Endometrial microvascular endothelial cells (primary cell): ENCODE data around the gene DGKG. TPM values are rescaled to one million over a fixed set of nuclear protein-coding genes. Genes with fewer than 3 reads are reported as not detected.

Source experiments
- in situ Hi-C: cut with HindIII; loops from 2 replicates; pipeline ENCODE4 v1.10.0; 2017; ENCODE audit warnings: low sequenced_read_pairs, low pct_unique_long_range_greater_than_20kb; ENCODE audit errors: inconsistent ontology term
- total RNA-seq: library from RNA; depleted of rRNA; stranded (reverse); fragments of >200 nt; gene quantifications from one replicate; pipeline ENCODE4 v1.2.3, GENCODE V29; 2015; ENCODE audit errors: inconsistent ontology term

Gene DGKG
- total RNA-seq, 1 donor from 2014 or later: 1.7 TPM

GRCh38 chr3:186193534-186194450 lies 168.2 kb downstream of the DGKG start:
- in situ Hi-C loops: no loop called here

- in situ Hi-C loops: no loop called here
Observed at GRCh38 chr3:186192823-186193222, 169.2 kb downstream of the DGKG start.

DNA sequence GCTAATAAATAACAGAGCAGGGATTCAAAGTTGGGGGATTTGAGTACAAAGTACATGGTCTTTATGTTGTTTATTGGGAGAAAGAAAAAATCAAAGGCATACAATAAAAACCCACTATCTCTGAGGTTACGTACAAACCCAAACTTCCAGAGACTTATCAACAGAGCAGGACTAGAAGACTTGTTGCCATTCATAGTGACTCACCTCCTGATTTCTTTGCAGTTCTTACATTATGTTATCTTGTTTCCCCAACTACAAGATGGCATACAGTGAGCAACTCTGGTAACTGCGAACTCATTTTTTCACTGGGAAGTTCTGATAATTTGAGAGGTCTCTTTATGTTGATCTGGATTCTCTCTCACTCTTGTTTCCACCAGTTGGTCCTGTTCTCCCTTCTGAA lies 172.5 kb downstream of the DGKG start:
- in situ Hi-C loops: no loop called here

DNA sequence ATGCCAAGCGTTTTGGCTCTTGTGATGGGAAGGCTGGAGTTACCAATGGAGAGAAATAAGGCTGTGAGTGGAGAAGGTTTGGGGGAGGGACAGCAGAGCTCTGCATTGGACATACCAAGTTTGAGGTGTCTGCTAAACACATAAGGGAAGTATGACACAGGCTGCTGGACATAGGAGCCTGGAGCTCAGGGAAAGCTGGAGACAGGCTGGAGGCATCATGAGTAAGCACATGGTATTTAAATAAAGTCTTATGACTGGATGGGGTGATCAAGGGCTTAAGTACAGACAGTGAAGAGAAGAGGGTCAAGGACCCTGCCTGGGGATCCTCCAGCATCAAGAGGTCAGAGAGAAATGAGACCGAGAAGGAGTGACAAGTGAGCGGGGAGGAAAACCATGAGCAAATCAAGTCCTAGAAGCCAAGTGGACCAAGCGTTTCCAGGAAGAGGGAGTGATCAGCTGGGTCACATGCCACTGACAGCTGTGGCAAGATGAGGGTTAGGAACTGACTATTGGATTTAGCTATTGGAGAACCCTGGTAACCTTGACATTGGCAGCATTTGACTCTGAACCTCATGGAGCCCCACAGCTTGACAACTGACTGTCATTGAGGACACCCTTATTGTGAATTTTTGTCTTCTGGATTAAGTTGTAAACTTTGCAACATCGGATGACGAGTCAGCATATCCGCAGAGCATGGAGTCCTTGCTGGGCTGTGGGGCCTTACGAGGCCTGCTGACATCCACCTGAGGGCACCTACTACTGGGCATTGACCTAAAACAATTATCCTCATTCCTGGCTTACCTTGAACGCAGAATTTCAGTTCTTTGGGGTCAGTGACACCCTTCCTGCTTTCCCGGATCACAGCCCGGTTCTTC lies 174.4 kb downstream of the DGKG start:
- in situ Hi-C loops: no loop called here

DNA sequence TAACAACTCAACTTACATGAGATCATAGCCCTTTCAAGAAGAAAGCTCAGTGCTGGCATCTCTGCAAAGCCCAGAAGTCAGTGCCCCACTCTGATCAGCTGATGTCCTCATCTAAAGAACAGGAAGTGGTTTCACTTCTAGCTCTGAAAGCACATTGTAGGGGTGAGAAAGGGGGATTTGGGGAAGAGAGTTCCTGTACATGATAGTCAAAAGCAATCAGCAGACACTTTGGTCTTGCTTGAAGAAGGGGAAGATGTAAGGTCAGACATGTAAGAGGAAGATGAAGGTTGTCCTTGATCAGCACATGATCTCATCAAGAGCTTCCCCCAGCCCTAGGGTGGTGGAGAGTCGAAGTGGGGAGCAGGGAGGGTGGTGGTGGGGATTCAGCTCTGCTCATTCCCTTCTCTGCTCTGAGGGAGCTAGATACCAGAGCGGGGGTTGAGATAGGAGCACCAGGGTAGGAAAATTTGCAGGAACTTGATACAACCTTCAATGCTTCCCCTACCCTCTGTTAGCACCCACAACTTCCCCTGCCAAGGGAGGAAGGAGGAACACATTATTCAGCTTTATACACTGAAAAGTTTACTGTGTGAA lies 176.7 kb downstream of the DGKG start:
- in situ Hi-C loops: no loop called here

- in situ Hi-C loops: no loop called here
Observed at GRCh38 chr3:186184021-186184420, 178.0 kb downstream of the DGKG start.

GRCh38 chr3:186182850-186183249 lies 179.2 kb downstream of the DGKG start:
- in situ Hi-C loops: no loop called here

- in situ Hi-C loops: no loop called here
Observed at GRCh38 chr3:186181901-186182300, 180.1 kb downstream of the DGKG start.

GRCh38 chr3:186180891-186181481 lies 181.0 kb downstream of the DGKG start:
- in situ Hi-C loops: no loop called here

- in situ Hi-C loops: no loop called here
Observed at GRCh38 chr3:186180151-186180550, 181.9 kb downstream of the DGKG start.

DNA sequence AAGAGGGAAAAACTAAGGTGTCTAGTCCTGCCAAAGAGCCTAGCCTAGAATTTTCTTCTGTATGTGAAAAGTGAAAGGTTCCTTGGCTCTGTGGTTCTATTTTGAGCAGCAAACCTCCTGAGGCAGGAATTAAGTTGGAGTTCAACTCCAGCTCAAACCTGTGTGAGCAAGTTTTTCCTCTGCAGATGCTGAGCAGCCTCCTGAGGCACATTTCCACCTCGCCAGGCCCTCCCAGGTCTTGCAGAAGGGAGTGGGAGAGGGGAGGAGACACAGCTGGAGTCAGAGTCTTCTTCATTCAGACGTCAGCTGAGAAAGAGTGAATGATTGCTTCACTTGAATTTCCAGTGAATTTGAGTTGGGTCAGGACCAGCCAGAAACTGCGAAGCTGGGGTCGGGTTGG lies 183.6 kb downstream of the DGKG start:
- in situ Hi-C loops: no loop called here

- in situ Hi-C loops: no loop called here
Observed at GRCh38 chr3:186176373-186176990, 185.6 kb downstream of the DGKG start.

DNA sequence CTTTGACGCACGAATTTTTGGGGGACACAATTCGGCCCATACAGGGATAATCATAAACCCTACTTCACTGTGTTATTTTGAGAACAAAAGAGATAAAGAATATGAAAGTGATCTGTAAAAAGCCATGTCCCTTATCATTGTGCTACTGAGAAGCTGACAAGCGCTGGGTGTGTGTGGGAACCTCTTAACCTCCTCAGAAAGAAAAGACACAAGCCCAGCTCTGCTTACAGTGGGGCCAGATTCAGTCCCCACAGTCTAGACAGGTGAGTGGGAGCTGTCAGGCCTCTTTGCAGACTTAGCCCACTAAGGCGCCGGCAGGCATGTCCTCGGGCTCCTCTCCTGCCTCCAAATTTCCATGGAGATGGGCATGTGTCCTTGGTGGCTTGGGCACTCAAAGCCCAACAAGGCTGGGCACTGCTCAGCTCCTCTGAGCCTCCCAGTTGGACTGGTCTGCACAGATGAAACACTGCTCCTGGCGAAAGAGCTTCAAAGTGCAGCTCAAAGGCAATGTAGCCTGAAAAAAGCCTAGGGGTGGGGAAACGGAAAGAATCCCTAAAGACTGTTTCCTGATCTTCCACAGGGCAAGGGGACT lies 188.7 kb downstream of the DGKG start:
- in situ Hi-C loops: no loop called here

GRCh38 chr3:186172353-186172752 lies 189.7 kb downstream of the DGKG start:
- in situ Hi-C loops: no loop called here

DNA sequence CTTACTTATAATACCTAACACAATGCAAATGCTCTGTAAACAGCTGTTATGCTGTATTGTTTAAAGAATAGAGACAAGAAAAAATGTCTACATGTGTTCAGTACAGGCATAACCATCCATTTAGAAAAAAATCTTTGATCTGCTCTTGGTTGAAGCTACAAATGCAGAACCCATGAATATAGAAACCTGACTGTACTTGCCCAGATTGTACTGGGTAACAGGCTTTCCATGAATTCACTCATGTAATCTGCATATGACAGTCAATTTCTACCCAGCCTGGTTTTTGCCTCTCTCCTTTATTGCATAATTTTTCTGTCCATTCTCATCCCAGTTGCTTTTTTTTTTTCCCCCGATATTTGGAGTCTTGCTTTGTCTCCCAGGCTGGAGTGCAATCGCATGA lies 190.5 kb downstream of the DGKG start:
- in situ Hi-C loops: no loop called here

- in situ Hi-C loops: no loop called here
Observed at GRCh38 chr3:186170516-186170915, 191.5 kb downstream of the DGKG start.

- in situ Hi-C loops: no loop called here
Observed at GRCh38 chr3:186169379-186169778, 192.7 kb downstream of the DGKG start.

DNA sequence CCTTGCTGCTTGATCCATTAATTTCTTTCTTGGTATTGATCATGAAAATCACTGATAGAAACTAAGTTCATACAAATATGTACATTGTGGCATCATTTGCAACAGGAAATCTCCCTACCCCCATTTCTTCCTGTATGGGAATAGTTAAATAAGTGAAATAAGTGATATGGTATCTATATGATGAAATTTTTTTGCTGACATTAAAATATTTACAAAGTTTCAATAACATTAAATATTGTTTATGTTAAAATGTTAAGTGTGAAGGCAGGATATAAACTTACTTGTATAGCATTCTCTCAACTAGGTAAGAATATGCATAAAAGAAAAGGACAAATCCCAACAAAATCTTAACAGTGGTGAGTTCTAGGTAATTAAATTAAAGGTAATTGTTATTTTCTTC lies 193.1 kb downstream of the DGKG start:
- in situ Hi-C loops: no loop called here
